ENCODE data around the gene CHML.

DNA sequence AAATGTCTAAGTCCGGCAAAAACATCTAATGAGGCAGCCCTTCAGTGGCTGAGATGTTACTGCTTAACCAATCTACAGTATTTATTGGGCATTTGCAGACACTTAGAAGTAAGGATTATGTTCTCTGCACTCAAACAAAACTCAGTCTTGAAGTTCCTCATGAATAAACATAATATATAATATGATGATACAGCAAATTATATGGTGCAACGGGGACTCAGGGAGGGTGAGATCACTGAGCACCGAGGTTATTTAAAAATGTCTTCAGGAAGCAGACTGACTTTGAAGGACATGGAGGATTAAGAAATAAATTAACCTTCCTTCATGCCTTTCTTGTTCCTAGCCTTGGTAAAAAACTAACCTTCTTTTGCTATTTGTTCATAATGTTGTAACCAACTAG lies 39.8 kb upstream of the CHML start:
- TF ChIP-seq, protein P1, sequence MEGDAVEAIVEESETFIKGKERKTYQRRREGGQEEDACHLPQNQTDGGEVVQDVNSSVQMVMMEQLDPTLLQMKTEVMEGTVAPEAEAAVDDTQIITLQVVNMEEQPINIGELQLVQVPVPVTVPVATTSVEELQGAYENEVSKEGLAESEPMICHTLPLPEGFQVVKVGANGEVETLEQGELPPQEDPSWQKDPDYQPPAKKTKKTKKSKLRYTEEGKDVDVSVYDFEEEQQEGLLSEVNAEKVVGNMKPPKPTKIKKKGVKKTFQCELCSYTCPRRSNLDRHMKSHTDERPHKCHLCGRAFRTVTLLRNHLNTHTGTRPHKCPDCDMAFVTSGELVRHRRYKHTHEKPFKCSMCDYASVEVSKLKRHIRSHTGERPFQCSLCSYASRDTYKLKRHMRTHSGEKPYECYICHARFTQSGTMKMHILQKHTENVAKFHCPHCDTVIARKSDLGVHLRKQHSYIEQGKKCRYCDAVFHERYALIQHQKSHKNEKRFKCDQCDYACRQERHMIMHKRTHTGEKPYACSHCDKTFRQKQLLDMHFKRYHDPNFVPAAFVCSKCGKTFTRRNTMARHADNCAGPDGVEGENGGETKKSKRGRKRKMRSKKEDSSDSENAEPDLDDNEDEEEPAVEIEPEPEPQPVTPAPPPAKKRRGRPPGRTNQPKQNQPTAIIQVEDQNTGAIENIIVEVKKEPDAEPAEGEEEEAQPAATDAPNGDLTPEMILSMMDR (IDR thresholded peaks at IDR 0.05): no peak
- TF ChIP-seq POLR2A (IDR thresholded peaks at IDR 0.05): no peak
